Measurements from ENCODE around the gene AKAP6.

- TF ChIP-seq POLR2A (IDR thresholded peaks at IDR 0.05; ENCODE audit: borderline replicate concordance, extremely low read depth, insufficient read depth, insufficient read length) (no peak), CTCF (IDR thresholded peaks at IDR 0.05 in 2 of 3, conservative IDR thresholded peaks at IDR 0.05 in 1 of 3; ENCODE audit: borderline replicate concordance in 1 of 3, insufficient read depth in 1 of 3, low read depth in 2 of 3, low read length in 2 of 3) (no peak), ELF1 (IDR thresholded peaks at IDR 0.05; ENCODE audit: borderline replicate concordance, low read depth) (no peak), POLR2AphosphoS5 (IDR thresholded peaks at IDR 0.05; ENCODE audit: low read depth, low read length) (no peak), EZH2 (IDR thresholded peaks at IDR 0.05) (no peak), TCF7L2 (IDR thresholded peaks at IDR 0.05; ENCODE audit: borderline replicate concordance, extremely low read depth, insufficient read depth, insufficient read length) (no peak), EZH2phosphoT487 (IDR thresholded peaks at IDR 0.05; ENCODE audit: borderline replicate concordance) (no peak), CEBPB (IDR thresholded peaks at IDR 0.05; ENCODE audit: low read depth) (peak; percentile 90), ATF3 (IDR thresholded peaks at IDR 0.05) (0 out of 2 replicates have a peak, but pooled peaks have one; percentile 54)
These were observed 178.2 kb downstream of the AKAP6 start for GRCh38 chr14:32507029-32507984.
